ENCODE results near the gene BORCS8. TPM values are rescaled to one million over a fixed set of nuclear protein-coding genes. Genes with fewer than 3 reads are reported as not detected.

BORCS8 gene
- total RNA-seq, 1 donor from 2014 or later: 33.5 TPM

DNA sequence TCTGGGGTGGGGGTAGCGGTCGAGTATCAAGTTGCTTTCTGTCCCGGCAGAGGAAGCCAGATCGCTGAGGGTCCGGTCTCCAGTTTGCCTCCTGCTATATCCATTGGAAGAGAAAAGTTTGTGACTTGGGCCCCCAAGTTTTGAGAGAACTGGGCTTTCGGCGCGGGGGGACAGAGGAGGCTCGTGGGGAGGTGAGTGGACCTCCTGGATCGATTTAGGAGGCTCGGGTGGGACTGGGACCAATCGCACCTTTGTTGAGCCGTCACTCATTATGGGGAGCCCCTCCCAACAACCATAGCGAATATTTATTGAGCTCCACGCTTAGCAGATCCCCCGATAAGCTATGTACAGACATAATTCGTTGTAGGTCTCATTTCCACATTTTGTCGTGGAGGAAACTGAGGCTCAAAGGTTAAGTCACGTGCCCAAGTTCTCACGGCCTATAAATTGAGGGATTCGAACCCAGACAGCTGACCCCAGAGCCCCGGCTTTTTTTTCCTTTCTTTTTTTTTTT lies 1.0 kb upstream of the BORCS8 start:
- H3K36me3 Mint-ChIP-seq (ENCODE audit: low read depth, unreplicated experiment): peaks cover 2% of the 10 kb centered on the region
- H3K27ac ChIP-seq (ENCODE audit: low read depth, low read length): peak overlapping the region; percentile 52
- no peaks in the 10 kb centered on the region for H3K27me3 Mint-ChIP-seq (ENCODE audit: low read depth, unreplicated experiment)
- peak overlapping the region; percentile 92 for H3K4me2 ChIP-seq (ENCODE audit: low read length)
- peak overlapping the region; percentile 80 for H3K4me3 ChIP-seq (ENCODE audit: insufficient read depth, low read depth, low read length)
- H3K9me3 ChIP-seq (ENCODE audit: insufficient read depth, low read depth, low read length): no peaks in the 10 kb centered on the region
- peaks cover 11% of the 10 kb centered on the region for H3K4me1 Mint-ChIP-seq (ENCODE audit: low read depth, unreplicated experiment)
- TF ChIP-seq, protein P1, sequence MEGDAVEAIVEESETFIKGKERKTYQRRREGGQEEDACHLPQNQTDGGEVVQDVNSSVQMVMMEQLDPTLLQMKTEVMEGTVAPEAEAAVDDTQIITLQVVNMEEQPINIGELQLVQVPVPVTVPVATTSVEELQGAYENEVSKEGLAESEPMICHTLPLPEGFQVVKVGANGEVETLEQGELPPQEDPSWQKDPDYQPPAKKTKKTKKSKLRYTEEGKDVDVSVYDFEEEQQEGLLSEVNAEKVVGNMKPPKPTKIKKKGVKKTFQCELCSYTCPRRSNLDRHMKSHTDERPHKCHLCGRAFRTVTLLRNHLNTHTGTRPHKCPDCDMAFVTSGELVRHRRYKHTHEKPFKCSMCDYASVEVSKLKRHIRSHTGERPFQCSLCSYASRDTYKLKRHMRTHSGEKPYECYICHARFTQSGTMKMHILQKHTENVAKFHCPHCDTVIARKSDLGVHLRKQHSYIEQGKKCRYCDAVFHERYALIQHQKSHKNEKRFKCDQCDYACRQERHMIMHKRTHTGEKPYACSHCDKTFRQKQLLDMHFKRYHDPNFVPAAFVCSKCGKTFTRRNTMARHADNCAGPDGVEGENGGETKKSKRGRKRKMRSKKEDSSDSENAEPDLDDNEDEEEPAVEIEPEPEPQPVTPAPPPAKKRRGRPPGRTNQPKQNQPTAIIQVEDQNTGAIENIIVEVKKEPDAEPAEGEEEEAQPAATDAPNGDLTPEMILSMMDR (IDR thresholded peaks at IDR 0.05; ENCODE audit: insufficient read depth, low read depth, low read length): no peak
- no peak for TF ChIP-seq EZH2 (IDR thresholded peaks at IDR 0.05; ENCODE audit: insufficient read depth, low read length)
- no peak for DNase-seq (ENCODE audit: low read depth)
- peaks cover 9% of the 10 kb centered on the region for H3K4me1 ChIP-seq (ENCODE audit: insufficient read depth, low read length)
- H2AFZ ChIP-seq (ENCODE audit: low read depth, low read length): peak overlapping the region; percentile 72
- peaks cover 31% of the 10 kb centered on the region for H4K20me1 ChIP-seq (ENCODE audit: insufficient read depth, low read length)
- no peak for FAIRE-seq
- H3K79me2 ChIP-seq (ENCODE audit: insufficient read depth, low read length): peaks cover 51% of the 10 kb centered on the region
- H3K27me3 ChIP-seq (ENCODE audit: insufficient read depth, low read length): no peaks in the 10 kb centered on the region
- peak overlapping the region; percentile 91 for H3K27ac Mint-ChIP-seq (ENCODE audit: unreplicated experiment)
- no peaks in the 10 kb centered on the region for H3K36me3 ChIP-seq (ENCODE audit: insufficient read depth, low read length)
- H3K4me3 Mint-ChIP-seq (ENCODE audit: unreplicated experiment): peak overlapping the region; percentile 97
- H3K9ac ChIP-seq (ENCODE audit: low read length): peak overlapping the region; percentile 88
- H3K9me3 Mint-ChIP-seq (ENCODE audit: unreplicated experiment): no peaks in the 10 kb centered on the region

DNA sequence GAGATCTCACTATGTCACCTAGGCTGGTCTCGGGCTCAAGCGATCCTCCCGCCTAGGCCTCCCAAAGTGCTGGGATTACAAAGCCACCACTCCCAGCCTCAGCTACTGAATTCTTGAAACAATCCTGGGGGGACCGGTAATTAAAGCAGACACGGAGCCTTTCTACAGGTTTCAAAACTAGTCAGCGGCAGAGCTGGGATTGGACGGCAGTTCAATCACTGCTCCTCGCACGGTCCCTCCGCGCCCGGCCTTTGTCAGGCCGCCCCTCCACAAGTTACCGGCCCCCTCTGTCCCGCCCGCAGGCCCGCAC lies 229 bp downstream of the BORCS8 start:
- no peaks in the 10 kb centered on the region for H3K36me3 ChIP-seq (ENCODE audit: insufficient read depth, low read length)
- peak overlapping the region; percentile 98 for H3K9ac ChIP-seq (ENCODE audit: low read length)
- DNase-seq (ENCODE audit: low read depth) (no peak), FAIRE-seq (no peak)
- H3K79me2 ChIP-seq (ENCODE audit: insufficient read depth, low read length): peaks cover 47% of the 10 kb centered on the region
- peak overlapping the region; percentile 96 for H3K27ac ChIP-seq (ENCODE audit: low read depth, low read length)
- peaks cover 26% of the 10 kb centered on the region for H4K20me1 ChIP-seq (ENCODE audit: insufficient read depth, low read length)
- Mint-ChIP-seq H3K4me1 (ENCODE audit: low read depth, unreplicated experiment) (peaks cover 11% of the 10 kb centered on the region), H3K4me3 (ENCODE audit: unreplicated experiment) (peak overlapping the region; percentile 97), H3K27ac (ENCODE audit: unreplicated experiment) (peak overlapping the region; percentile 91), H3K9me3 (ENCODE audit: unreplicated experiment) (no peaks in the 10 kb centered on the region), H3K36me3 (ENCODE audit: low read depth, unreplicated experiment) (peaks cover 2% of the 10 kb centered on the region), H3K27me3 (ENCODE audit: low read depth, unreplicated experiment) (no peaks in the 10 kb centered on the region)
- no peak for TF ChIP-seq EZH2 (IDR thresholded peaks at IDR 0.05; ENCODE audit: insufficient read depth, low read length)
- TF ChIP-seq, protein P1 (IDR thresholded peaks at IDR 0.05; ENCODE audit: insufficient read depth, low read depth, low read length): no peak
- H3K4me1 ChIP-seq (ENCODE audit: insufficient read depth, low read length): peaks cover 9% of the 10 kb centered on the region
- H3K4me2 ChIP-seq (ENCODE audit: low read length): peak overlapping the region; percentile 96
- H3K9me3 ChIP-seq (ENCODE audit: insufficient read depth, low read depth, low read length): no peaks in the 10 kb centered on the region
- peak overlapping the region; percentile 95 for H3K4me3 ChIP-seq (ENCODE audit: insufficient read depth, low read depth, low read length)
- peak overlapping the region; percentile 99 for H2AFZ ChIP-seq (ENCODE audit: low read depth, low read length)
- H3K27me3 ChIP-seq (ENCODE audit: insufficient read depth, low read length): no peaks in the 10 kb centered on the region

DNA sequence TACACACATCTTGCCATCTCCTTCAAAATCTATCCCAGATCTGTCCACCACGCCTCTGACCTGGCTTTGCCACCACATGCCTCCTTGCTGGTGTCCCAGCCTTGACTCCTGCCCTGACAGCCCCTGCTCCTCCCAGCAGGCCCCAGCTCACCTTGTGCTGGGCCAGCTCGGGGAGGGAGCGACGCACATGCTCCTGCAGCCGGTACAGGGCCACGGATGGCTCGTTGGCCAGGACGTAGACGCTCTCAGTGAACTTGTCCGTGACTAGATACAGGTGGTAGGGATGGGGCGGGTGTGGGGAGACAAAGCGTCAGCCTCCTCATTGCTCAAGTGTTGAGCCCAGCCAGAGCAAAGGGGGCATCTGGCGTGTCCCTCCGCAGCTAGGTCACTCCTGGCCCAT lies 5.2 kb downstream of the BORCS8 start:
- H3K79me2 ChIP-seq (ENCODE audit: insufficient read depth, low read length): peaks cover 32% of the 10 kb centered on the region
- no peaks in the 10 kb centered on the region for H3K9me3 ChIP-seq (ENCODE audit: insufficient read depth, low read depth, low read length)
- H3K9me3 Mint-ChIP-seq (ENCODE audit: unreplicated experiment): no peaks in the 10 kb centered on the region
- no peaks in the 10 kb centered on the region for H3K36me3 ChIP-seq (ENCODE audit: insufficient read depth, low read length)
- FAIRE-seq (no peak), DNase-seq (ENCODE audit: low read depth) (no peak)
- H3K4me3 Mint-ChIP-seq (ENCODE audit: unreplicated experiment): no peak overlapping the region
- peaks cover 3% of the 10 kb centered on the region for H3K4me1 Mint-ChIP-seq (ENCODE audit: low read depth, unreplicated experiment)
- H3K4me2 ChIP-seq (ENCODE audit: low read length): no peak overlapping the region
- H3K36me3 Mint-ChIP-seq (ENCODE audit: low read depth, unreplicated experiment): peaks cover 12% of the 10 kb centered on the region
- TF ChIP-seq, protein P1 (IDR thresholded peaks at IDR 0.05; ENCODE audit: insufficient read depth, low read depth, low read length): no peak
- TF ChIP-seq EZH2 (IDR thresholded peaks at IDR 0.05; ENCODE audit: insufficient read depth, low read length): no peak
- H3K27me3 ChIP-seq (ENCODE audit: insufficient read depth, low read length): no peaks in the 10 kb centered on the region
- no peaks in the 10 kb centered on the region for H3K27me3 Mint-ChIP-seq (ENCODE audit: low read depth, unreplicated experiment)
- H3K9ac ChIP-seq (ENCODE audit: low read length): no peak overlapping the region
- no peak overlapping the region for H3K27ac Mint-ChIP-seq (ENCODE audit: unreplicated experiment)
- peaks cover 25% of the 10 kb centered on the region for H4K20me1 ChIP-seq (ENCODE audit: insufficient read depth, low read length)
- H3K27ac ChIP-seq (ENCODE audit: low read depth, low read length): no peak overlapping the region
- no peak overlapping the region for H3K4me3 ChIP-seq (ENCODE audit: insufficient read depth, low read depth, low read length)
- H3K4me1 ChIP-seq (ENCODE audit: insufficient read depth, low read length): peaks cover 3% of the 10 kb centered on the region
- no peak overlapping the region for H2AFZ ChIP-seq (ENCODE audit: low read depth, low read length)

Measured in astrocyte (in vitro differentiated cells and primary cell).